ENCODE results near the gene ZBTB24. TPM values are rescaled to one million over a fixed set of nuclear protein-coding genes. Genes with fewer than 3 reads are reported as not detected.

Gene ZBTB24
- total RNA-seq, 2 experiments from 2014 or later: 19.7 to 20.0 TPM

DNA sequence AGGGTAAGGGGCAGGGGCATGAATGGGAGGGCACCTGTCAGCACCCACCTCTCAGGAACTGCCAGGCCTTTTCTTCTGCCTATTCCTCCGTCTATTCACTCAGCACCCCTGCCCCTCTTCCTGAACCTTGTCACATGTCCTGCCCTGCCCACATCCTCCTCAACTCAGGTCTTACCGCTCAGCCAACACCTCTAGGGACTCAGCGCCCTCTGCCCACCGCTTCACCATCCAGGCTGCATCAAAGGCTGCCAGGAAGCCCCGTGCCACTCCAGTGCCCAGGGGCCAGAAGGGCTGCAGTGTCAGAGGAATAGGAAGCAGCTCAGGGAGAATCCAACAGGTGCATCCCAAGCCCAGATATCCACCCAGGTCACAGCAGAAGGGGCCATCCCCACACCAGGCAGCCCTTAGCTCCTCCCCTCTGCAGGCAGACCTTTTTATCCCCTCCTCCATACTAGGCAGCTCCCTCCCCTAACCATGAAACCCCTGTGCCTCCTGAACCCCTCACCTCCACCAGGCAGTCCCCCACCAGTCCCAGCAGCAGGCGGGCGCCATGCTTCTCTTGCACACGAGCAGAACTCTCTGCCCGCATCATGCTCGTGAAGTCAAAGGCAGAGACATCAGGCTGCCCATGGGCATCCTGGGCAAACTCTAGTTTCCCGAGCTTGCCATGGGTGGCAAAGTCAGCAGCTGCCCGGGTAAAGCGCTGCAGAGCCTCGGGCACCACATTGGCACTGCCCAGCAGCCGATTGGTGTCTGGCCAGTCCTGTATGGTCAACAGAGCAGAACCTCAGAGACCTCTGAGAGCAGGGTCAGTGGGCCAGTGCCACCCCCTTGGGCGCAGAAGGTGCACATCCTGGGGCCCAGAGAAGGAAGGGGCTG, 33.0 kb downstream of the ZBTB24 start:
- peaks cover 37% of the 10 kb centered on the region for H3K4me1 Mint-ChIP-seq
- H3K9me3 Mint-ChIP-seq: no peaks in the 10 kb centered on the region
- H3K4me3 Mint-ChIP-seq: peak overlapping the region; percentile 69
- DNase-seq (peak; percentile 67), ATAC-seq (ENCODE audit: low read depth) (peak; percentile 75)
- no peaks in the 10 kb centered on the region for H3K27me3 Mint-ChIP-seq
- peak overlapping the region; percentile 79 for H3K27ac Mint-ChIP-seq
- POLR2A ChIA-PET: interaction anchor here (0.9 to 5.8 kb wide), 6 partner anchors 9 to 67 kb away, joined by 3 to 35 read pairs (median 6); partner anchors contain the start of genes CD164, PPIL6, SMPD2 and ZBTB24
- peaks cover 26% of the 10 kb centered on the region for H3K36me3 Mint-ChIP-seq

DNA sequence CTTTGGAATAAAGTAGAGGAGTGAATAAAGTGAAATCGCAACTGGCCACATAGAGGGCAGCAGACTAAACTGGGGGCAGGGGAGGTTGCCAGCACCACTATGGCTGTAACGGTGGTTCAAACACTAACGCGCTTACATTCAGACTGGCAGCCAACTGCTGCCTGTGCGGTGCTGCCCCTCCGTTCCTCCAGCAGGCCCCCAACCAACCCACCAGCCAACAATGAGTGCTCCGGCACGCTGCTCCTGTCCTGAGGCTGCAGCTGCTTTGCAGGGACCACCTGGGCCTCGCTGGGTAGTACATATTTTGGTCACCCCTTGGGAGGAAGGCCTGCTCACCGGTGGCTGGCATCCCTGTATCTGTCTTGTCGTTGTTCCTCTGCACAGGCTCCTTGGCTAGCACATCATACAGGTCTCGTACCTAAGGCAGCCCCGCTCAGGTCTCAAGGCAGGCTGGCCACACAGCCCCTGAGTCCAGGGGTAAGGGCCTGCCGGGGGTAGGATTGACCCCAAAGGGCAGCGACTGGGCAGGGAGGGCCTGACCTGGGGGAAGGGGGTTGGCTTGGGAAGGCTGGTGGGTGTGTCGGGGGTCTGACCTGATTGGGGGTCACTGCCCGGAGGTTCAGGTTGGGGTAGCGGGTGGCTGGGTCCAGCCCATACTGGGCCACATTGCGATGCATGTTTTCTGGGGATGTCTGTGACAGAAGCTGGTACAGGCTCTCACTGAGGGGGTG, 33.8 kb downstream of the ZBTB24 start:
- no peaks in the 10 kb centered on the region for H3K27me3 Mint-ChIP-seq
- H3K9me3 Mint-ChIP-seq: no peaks in the 10 kb centered on the region
- H3K27ac Mint-ChIP-seq: peak overlapping the region; percentile 79
- H3K36me3 Mint-ChIP-seq: peaks cover 25% of the 10 kb centered on the region
- POLR2A ChIA-PET: interaction anchor here (0.6 to 5.8 kb wide), 6 partner anchors 8 to 67 kb away, joined by 3 to 35 read pairs (median 6); partner anchors contain the start of genes CD164, PPIL6, SMPD2 and ZBTB24
- peak overlapping the region; percentile 69 for H3K4me3 Mint-ChIP-seq
- no peak for ATAC-seq (ENCODE audit: low read depth)
- peaks cover 33% of the 10 kb centered on the region for H3K4me1 Mint-ChIP-seq
- no peak for DNase-seq

DNA sequence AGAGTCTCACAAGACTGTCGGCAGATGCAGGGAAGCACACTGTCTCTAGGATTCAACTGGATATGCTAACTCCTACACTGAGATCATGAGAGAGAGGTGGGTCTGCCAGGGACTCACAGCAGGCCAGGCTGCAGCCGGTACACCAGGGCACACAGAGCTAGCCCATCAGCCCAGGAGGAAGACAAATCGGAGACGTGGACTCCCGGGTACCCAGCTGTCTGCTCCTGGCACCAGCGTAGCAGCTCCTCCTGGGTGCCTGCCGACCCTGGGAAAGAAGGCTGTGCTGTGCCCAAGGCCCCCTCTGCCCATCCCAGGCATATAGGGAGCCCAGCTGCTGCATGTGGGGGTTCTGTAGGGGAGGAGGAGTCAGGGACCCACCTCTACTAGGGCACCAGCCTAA, 34.4 kb downstream of the ZBTB24 start:
- peaks cover 25% of the 10 kb centered on the region for H3K36me3 Mint-ChIP-seq
- no peaks in the 10 kb centered on the region for H3K27me3 Mint-ChIP-seq
- no peak overlapping the region for H3K4me3 Mint-ChIP-seq
- H3K4me1 Mint-ChIP-seq: peaks cover 29% of the 10 kb centered on the region
- POLR2A ChIA-PET: interaction anchor here (0.6 to 5.8 kb wide), 2 partner anchors 43 to 66 kb away, joined by 3 to 35 read pairs; partner anchors contain the start of gene CD164
- DNase-seq (no peak), ATAC-seq (ENCODE audit: low read depth) (no peak)
- no peaks in the 10 kb centered on the region for H3K9me3 Mint-ChIP-seq
- peak overlapping the region; percentile 72 for H3K27ac Mint-ChIP-seq

DNA sequence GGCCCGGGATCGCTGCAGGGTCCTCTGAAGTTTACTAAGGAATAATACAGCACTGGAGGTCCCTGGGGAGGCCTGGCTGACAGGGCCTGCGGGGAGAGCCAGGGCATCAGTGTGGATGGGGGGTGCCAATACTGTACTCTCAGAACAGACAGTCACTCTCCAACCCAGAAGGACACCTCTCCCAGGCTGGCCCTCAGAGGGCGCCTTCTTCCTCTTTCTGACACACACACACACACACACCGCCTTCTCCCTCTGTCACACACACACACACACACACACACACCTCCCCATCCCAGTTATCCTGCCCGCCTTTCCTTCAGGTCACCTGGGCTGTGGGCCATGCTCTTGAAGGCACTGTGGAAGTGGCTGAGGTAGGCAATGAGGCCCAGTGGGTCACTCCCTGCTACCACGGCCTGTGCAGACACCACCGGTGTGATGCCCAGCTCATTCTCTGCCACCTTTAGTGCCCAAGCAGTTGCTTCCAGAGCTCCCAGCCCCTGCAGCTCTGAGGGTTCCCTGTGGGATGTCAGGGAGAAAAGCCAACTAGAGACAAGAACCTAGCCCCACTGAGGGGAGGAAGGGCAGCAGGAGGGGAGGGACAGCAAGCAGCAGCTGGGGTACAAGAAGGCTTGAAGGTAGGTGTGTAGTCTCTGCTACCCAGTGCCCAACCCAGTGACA, 35.0 kb downstream of the ZBTB24 start:
- ATAC-seq (ENCODE audit: low read depth): no peak
- no peaks in the 10 kb centered on the region for H3K9me3 Mint-ChIP-seq
- H3K36me3 Mint-ChIP-seq: peaks cover 25% of the 10 kb centered on the region
- POLR2A ChIA-PET: interaction anchor here (1.0 to 5.8 kb wide), 3 partner anchors 22 to 65 kb away, joined by 3 to 35 read pairs (median 3); partner anchors contain the start of genes CD164 and ZBTB24
- H3K4me3 Mint-ChIP-seq: no peak overlapping the region
- H3K27ac Mint-ChIP-seq: peak overlapping the region; percentile 72
- no peak for DNase-seq
- no peaks in the 10 kb centered on the region for H3K27me3 Mint-ChIP-seq
- H3K4me1 Mint-ChIP-seq: peaks cover 30% of the 10 kb centered on the region

DNA sequence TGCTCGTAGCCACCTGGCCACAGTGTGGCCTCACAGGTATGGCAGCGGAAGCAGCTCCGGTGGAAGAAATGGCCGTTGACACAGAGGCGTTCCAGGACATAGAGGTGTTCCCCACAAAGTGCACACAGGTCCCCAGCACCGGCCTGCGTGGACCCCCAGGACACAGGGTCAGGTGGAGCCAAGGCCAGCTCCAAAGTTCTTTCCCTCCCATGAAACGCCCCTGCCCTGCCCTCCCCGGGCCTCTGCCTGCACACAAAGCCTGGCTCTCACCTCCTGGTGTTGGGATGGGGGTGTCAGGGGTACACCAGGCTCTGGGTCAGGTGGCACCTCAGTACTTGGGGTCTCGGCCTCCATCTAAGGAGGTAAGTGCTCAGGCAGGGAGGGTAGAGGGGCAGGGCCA, 35.9 kb downstream of the ZBTB24 start:
- Mint-ChIP-seq H3K9me3 (no peaks in the 10 kb centered on the region), H3K27ac (no peak overlapping the region), H3K36me3 (peaks cover 30% of the 10 kb centered on the region), H3K4me3 (no peak overlapping the region), H3K4me1 (peaks cover 33% of the 10 kb centered on the region), H3K27me3 (no peaks in the 10 kb centered on the region)
- DNase-seq (no peak), ATAC-seq (ENCODE audit: low read depth) (no peak)
- POLR2A ChIA-PET: interaction anchor here (1.0 to 2.1 kb wide), 4 partner anchors 8 to 64 kb away, joined by 3 to 5 read pairs (median 4); partner anchors contain the start of genes MICAL1 and ZBTB24

DNA sequence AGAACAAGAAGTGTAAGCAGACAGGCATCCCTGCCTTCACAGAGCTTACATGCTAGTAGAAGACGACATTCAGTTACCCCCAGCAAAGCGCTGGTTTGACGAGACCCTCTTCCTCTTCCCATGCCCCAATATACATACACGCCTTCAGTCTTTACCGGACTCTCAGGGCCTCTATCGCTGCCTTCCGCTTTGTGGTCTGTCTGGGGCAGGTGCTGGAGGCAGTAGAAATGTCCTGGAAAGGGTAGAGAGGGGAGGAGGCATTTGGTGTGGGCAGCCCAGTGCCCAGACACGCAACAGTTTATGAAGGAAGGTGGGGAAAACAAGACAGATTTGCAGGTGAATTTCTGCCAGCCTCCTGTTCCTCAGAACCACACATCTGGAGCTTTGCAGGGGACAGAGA, 36.5 kb downstream of the ZBTB24 start:
- POLR2A ChIA-PET: interaction anchor here (1.0 to 2.1 kb wide), 3 partner anchors 9 to 64 kb away, joined by 3 to 5 read pairs (median 4); partner anchors contain the start of gene MICAL1
- Mint-ChIP-seq H3K27me3 (no peaks in the 10 kb centered on the region), H3K4me3 (no peak overlapping the region), H3K9me3 (no peaks in the 10 kb centered on the region), H3K4me1 (peaks cover 32% of the 10 kb centered on the region), H3K36me3 (peaks cover 27% of the 10 kb centered on the region), H3K27ac (no peak overlapping the region)
- DNase-seq (no peak), ATAC-seq (ENCODE audit: low read depth) (no peak)

DNA sequence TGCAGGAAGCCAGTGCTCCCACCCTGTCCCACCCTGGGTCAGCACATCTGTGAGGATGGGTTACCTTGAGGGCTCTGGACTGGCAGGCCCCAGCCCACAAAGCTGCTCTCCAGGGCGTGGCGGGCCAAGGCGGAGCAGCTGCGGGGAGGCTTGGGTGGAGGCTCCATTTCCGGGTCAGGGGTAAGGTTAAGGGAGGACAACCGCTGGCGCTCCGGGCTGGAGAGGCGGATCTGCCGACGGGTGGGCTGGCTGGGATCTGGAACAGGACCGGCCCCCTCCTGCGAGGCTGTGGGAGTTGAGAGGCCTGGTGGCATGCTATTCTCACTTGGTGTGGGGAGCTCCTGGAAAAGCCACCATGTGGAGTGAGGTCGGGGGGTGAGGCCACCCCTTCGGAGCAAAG, 36.9 kb downstream of the ZBTB24 start:
- POLR2A ChIA-PET: interaction anchor here (1.0 to 2.1 kb wide), 2 partner anchors 9 to 13 kb away, joined by 3 to 5 read pairs; partner anchors contain the start of gene MICAL1
- no peaks in the 10 kb centered on the region for H3K9me3 Mint-ChIP-seq

DNA sequence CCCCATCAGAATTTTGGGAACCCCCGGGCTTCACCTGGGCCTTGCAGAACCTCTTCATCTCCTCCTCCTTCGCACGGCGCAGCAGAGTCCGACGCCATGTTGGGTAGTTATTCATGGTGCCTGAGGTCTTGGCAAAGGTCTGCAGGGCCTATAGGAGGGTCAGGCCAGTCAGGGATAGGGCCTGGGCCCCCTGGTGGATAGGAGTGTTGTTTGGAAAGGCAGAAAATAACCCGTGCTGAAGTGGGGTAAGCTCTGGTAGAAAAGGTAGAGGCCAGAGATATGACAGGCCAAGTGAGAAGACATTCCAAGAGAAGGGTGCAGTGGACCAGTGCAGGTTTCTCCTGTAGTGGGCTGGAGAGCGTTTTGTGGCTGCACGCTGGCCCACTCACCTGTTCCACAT, 37.6 kb downstream of the ZBTB24 start:
- Mint-ChIP-seq H3K36me3 (peaks cover 22% of the 10 kb centered on the region), H3K27ac (peak overlapping the region; percentile 27)

More for the DNA sequence above, 36.9 kb downstream of the ZBTB24 start:
- Mint-ChIP-seq H3K36me3 (peaks cover 26% of the 10 kb centered on the region), H3K27me3 (no peaks in the 10 kb centered on the region), H3K4me1 (peaks cover 35% of the 10 kb centered on the region), H3K4me3 (no peak overlapping the region), H3K27ac (no peak overlapping the region)
- DNase-seq (no peak), ATAC-seq (ENCODE audit: low read depth) (no peak)

DNA sequence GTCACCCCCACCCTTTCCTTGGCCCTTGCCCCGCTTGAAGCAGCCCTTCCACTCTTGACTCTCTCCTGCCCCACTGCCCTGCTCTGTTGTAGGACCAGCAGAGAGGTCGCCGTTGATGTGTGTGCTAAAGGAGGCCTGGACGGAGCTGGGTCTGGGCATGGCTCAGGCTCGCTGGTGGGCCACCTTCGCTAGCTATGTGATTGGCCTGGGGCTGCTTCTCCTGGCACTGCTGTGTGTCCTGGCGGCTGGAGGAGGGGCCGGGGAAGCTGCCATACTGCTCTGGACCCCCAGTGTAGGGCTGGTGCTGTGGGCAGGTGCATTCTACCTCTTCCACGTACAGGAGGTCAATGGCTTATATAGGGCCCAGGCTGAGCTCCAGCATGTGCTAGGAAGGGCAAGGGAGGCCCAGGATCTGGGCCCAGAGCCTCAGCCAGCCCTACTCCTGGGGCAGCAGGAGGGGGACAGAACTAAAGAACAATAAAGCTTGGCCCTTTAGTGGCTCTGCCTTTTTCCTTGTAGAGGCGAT, 39.5 kb downstream of the ZBTB24 start:
- DNase-seq: no peak
- Mint-ChIP-seq H3K27me3 (no peaks in the 10 kb centered on the region), H3K27ac (no peak overlapping the region), H3K9me3 (no peaks in the 10 kb centered on the region), H3K36me3 (peaks cover 18% of the 10 kb centered on the region), H3K4me3 (no peak overlapping the region), H3K4me1 (peaks cover 20% of the 10 kb centered on the region)
- POLR2A ChIA-PET: interaction anchor here (1.6 to 5.7 kb wide), 3 partner anchors 12 to 61 kb away, joined by 5 to 84 read pairs (median 63); partner anchors contain the start of genes CD164 and MICAL1
- ATAC-seq (ENCODE audit: low read depth): no peak

More for the DNA sequence above, 37.6 kb downstream of the ZBTB24 start:
- H3K4me3 Mint-ChIP-seq: no peak overlapping the region
- peaks cover 31% of the 10 kb centered on the region for H3K4me1 Mint-ChIP-seq
- DNase-seq: no peak
- no peak for ATAC-seq (ENCODE audit: low read depth)
- no peaks in the 10 kb centered on the region for H3K9me3 Mint-ChIP-seq
- POLR2A ChIA-PET: interaction anchor here (0.5 to 5.7 kb wide), 3 partner anchors 10 to 33 kb away, joined by 3 to 84 read pairs (median 5); partner anchors contain the start of gene MICAL1
- H3K27me3 Mint-ChIP-seq: no peaks in the 10 kb centered on the region

DNA sequence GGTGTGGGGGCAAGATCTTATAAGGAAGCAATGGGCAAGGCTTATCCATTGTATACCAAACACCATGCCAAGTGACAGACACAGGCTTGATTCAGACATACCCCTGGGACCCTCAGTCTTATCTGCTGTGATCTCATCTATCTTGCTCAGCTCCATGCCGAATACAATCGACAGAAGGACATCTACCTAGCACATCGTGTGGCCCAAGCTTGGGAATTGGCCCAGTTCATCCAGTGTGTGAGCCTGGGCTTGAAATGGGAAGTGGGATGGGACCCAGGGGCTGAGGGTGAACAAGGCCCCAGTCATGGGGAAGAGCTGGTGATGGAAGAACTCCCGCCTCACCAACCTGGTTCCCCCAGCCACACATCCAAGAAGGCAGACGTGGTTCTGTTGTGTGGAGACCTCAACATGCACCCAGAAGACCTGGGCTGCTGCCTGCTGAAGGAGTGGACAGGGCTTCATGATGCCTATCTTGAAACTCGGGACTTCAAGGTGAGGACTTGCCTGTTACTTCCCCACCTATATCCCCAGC, 40.6 kb downstream of the ZBTB24 start:
- ATAC-seq (ENCODE audit: low read depth): no peak
- Mint-ChIP-seq H3K9me3 (no peaks in the 10 kb centered on the region), H3K36me3 (peaks cover 17% of the 10 kb centered on the region), H3K4me1 (peaks cover 16% of the 10 kb centered on the region), H3K27ac (peak overlapping the region; percentile 16), H3K27me3 (no peaks in the 10 kb centered on the region), H3K4me3 (peak overlapping the region; percentile 93)
- POLR2A ChIA-PET: interaction anchor here (0.5 to 5.7 kb wide), 12 partner anchors 10 to 348 kb away, joined by 3 to 84 read pairs (median 6); partner anchors contain the start of genes CD164, CEP57L1, MICAL1 and SESN1
- no peak for DNase-seq

DNA sequence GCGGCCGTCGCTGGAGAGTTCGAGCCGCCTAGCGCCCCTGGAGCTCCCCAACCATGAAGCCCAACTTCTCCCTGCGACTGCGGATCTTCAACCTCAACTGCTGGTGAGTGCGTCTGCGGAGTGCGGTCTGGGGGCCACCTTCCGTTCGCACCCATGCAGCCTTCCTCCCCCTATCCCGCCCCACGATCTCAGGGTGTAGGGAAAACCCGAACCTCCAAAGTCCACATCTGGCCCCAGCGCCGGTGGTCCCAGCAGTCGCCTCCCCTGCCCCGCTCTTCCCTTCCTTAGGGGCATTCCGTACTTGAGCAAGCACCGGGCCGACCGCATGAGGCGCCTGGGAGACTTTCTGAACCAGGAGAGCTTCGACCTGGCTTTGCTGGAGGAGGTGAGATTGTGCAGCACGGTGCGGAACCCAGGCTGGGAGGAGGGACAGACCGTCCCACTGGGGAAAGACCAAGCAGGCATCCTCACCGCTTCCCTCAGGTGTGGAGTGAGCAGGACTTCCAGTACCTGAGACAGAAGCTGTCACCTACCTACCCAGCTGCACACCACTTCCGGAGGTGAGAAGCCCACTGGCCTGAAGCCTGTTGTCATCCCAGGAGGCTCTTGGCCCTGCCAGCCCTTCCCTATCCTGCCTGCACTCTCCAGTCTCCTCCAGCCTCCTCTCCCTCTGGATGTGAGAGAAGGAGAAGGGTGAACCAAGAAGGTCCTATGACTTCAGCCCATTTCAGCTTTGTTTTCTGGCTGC, 41.8 kb downstream of the ZBTB24 start:
- Mint-ChIP-seq H3K4me1 (peaks cover 16% of the 10 kb centered on the region), H3K4me3 (peak overlapping the region; percentile 93), H3K36me3 (peaks cover 13% of the 10 kb centered on the region), H3K27ac (peak overlapping the region; percentile 80), H3K27me3 (no peaks in the 10 kb centered on the region), H3K9me3 (no peaks in the 10 kb centered on the region)
- peak; percentile 58 for DNase-seq
- POLR2A ChIA-PET: interaction anchor here (0.6 to 5.7 kb wide), 19 partner anchors 9 to 346 kb away, joined by 3 to 84 read pairs (median 5); partner anchors contain the start of genes CD164, CEP57L1, MICAL1 and SESN1
- peak; percentile 12 for ATAC-seq (ENCODE audit: low read depth)
